OCI-LY7 (cell line): ENCODE measurements around the gene ADSS2.

Experiments used
- EZH2phosphoT487 ChIP-seq: fragments of 200-600 bp; sonication (generic); IDR thresholded peaks from 2 replicates; pipeline ENCODE4 v1.6.1; 2018; ENCODE audit warnings: low read depth, borderline replicate concordance, mild to moderate bottlenecking, mixed run types, antibody characterized with exemption, low read length, moderate library complexity, mixed read lengths
- TF ChIP-seq, protein P1 (sequence below): fragments of 200-600 bp; sonication (generic); conservative IDR thresholded peaks from 2 replicates; pipeline ENCODE4 v1.5.1; 2014; ENCODE audit warnings: mild to moderate bottlenecking, antibody characterized with exemption, low read length, moderate library complexity, mixed read lengths

DNA sequence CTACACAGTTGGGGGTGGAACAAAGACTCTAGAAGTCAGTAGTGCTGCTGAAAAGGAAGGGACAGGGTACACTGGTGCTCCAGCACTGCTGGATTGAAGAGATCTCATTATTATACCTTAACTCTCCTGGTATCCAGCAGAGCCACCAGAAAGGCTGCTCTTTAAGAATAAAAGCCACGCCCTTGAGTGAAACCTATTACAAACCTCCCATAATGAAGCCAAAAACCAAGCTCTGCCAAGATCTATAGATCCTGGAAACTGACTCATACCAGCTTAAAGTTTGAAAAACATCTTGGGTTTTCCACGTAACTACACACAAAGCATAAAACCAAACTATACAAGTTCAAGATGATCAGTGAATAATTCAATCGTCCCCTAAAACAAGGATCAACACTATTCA lies 38.0 kb downstream of the ADSS2 start:
- TF ChIP-seq EZH2phosphoT487, result no peak
- TF ChIP-seq, protein P1, sequence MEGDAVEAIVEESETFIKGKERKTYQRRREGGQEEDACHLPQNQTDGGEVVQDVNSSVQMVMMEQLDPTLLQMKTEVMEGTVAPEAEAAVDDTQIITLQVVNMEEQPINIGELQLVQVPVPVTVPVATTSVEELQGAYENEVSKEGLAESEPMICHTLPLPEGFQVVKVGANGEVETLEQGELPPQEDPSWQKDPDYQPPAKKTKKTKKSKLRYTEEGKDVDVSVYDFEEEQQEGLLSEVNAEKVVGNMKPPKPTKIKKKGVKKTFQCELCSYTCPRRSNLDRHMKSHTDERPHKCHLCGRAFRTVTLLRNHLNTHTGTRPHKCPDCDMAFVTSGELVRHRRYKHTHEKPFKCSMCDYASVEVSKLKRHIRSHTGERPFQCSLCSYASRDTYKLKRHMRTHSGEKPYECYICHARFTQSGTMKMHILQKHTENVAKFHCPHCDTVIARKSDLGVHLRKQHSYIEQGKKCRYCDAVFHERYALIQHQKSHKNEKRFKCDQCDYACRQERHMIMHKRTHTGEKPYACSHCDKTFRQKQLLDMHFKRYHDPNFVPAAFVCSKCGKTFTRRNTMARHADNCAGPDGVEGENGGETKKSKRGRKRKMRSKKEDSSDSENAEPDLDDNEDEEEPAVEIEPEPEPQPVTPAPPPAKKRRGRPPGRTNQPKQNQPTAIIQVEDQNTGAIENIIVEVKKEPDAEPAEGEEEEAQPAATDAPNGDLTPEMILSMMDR, result no peak
